Coronary artery (tissue), 2 donors: ENCODE results near the gene AXIN1.
A peak's percentile ranks its signal among the peaks of the same experiment; 100 is the strongest.

ENCODE experiments used
- DNase-seq: peaks from one replicate; pipeline ENCODE4 v3.0.0-alpha.2; 2017; ENCODE audit warnings: low spot score
- H3K27ac ChIP-seq, 2 donors: fragments of 200-600 bp; sonication (generic); one replicate each; pipeline ENCODE4 v1.5.1; 2016 to 2019
- H3K4me3 ChIP-seq: fragments of 200-600 bp; sonication (generic); 2 replicates; pipeline ENCODE4 v1.5.1; 2016; ENCODE audit warnings: mild to moderate bottlenecking, moderate library complexity
- TF ChIP-seq, protein P1 (sequence below): fragments of 200-600 bp; sonication (generic); IDR thresholded peaks from one replicate; pipeline ENCODE4 v1.5.1; 2019; ENCODE audit warnings: antibody characterized with exemption

The AXIN1 gene

GRCh38 chr16:280552-280951 is 72.0 kb downstream of the AXIN1 start, which contains the start of gene ARHGDIG:
ARHGDIG (plus strand) TSS chr16:280591; CDS start chr16:280681, 90 bp downstream.
- no peak for DNase-seq
- Histone ChIP-seq H3K27ac (no peak within 1 kb of the TSS), H3K4me3 (peak within 1 kb of the TSS; percentile 71)
- TF ChIP-seq, protein P1, sequence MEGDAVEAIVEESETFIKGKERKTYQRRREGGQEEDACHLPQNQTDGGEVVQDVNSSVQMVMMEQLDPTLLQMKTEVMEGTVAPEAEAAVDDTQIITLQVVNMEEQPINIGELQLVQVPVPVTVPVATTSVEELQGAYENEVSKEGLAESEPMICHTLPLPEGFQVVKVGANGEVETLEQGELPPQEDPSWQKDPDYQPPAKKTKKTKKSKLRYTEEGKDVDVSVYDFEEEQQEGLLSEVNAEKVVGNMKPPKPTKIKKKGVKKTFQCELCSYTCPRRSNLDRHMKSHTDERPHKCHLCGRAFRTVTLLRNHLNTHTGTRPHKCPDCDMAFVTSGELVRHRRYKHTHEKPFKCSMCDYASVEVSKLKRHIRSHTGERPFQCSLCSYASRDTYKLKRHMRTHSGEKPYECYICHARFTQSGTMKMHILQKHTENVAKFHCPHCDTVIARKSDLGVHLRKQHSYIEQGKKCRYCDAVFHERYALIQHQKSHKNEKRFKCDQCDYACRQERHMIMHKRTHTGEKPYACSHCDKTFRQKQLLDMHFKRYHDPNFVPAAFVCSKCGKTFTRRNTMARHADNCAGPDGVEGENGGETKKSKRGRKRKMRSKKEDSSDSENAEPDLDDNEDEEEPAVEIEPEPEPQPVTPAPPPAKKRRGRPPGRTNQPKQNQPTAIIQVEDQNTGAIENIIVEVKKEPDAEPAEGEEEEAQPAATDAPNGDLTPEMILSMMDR, result no peak

- H3K27ac ChIP-seq, result no peak overlapping the region
- H3K4me3 ChIP-seq, result peak overlapping the region; percentile 71
- DNase-seq, result no peak
- TF ChIP-seq, protein P1, result no peak
Measured at GRCh38 chr16:280005-280460, 72.5 kb downstream of the AXIN1 start.

DNA sequence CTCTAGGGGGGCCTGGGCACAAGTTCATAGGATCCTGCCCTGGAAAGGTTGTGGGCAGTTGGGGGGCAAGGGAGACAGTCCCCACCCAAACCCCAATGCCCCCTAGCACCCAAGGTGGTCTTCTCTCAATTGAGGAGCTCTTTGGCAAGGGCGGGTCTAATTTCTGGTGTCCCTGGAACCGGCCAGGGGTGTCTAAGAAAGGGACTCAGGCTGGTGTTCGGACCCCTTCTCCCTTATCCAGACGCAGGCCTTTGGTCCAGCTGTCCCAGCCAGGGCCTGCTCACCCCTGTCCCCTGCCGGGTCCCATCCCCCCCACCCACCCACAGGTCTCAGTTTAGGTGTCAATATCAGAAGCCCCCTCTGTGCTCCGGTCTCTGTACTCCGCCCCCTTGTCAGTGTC is 73.0 kb downstream of the AXIN1 start:
- no peak for DNase-seq
- H3K27ac ChIP-seq, result no peak overlapping the region
- TF ChIP-seq, protein P1, result no peak
- no peak overlapping the region for H3K4me3 ChIP-seq

DNA sequence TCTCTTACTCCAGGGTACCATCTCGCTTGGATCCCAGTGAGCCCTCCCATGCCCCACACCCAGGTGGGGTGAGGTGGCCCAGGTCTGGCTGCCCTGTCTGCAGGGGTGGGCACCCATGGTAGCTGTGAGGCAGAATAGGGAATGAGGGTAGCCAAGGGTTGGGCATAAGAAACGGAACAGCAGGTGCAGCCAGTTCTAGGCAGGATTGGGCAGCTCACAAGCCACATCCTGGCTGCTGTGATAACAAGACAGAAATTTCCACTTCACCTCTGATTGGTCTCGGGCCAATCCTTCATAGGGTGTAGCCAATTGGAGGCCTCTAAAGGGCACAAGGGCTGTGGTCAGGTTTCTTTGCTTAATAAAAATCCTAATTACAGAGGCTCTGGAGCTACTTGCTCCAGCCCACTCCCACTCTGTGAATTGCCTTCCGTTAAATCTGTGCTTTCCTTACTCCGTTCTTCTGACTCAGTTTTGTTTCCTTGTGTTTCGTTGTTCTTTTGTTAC is 73.6 kb downstream of the AXIN1 start:
- Histone ChIP-seq H3K27ac (no peak overlapping the region), H3K4me3 (no peak overlapping the region)
- TF ChIP-seq, protein P1, result no peak
- DNase-seq, result no peak

DNA sequence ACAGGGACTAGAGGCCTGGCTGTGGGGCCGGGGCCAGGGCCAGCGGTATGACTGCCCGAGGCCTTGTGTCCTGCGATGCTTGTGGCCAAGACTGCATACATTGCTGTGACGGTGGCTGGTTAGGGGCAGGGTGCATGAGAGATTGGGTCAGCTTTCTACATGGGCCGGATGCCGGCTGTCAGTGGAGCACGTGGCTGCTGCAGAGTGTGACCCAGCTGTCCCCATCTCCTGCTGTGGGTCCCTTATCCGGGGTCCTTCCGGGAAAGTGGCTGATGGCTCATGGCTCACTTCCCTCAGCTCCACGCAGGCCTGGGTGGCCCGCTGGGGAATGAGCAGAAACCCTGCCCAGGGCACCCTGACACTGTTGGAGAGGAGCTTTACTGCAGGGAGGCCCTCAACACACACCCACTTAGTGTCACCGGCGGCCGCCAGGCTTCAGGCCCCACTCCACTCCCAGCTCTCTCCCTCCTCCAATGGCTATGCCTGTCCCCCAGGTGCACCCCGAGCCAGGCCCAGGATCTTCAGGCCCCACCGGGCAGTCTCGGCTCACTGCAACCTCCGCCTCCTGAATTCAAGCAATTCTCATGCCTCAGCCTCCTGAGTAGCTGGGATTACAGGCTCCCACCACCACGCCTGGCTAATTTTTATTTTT is 76.0 kb downstream of the AXIN1 start:
- TF ChIP-seq, protein P1, result no peak
- no peak for DNase-seq

DNA sequence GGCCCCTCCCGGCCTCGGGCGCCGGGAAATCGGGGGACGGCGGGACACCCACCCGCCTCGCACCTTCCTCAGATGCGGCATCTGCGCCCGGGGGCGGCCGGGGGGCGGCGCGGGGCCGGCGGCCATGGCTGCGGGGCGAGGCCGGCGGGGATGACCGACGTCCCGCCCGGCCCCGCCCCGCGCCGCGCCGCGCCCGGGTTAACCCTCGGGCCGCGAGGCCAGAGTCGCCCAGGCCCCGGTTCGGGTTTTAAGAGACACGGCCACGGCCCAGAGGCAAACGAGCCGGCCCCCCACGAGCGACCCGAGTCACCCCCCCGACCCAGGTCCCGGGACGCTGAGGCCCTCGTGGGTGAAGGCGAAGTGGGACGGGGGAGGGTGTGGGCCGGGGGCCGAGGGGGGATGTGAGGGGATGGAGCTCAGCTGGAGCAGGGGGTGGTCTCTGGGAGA is 76.7 kb downstream of the AXIN1 start, which contains the start of gene RGS11:
Gene RGS11, minus strand, starts transcription at position 159 of the 447 bp plus-strand sequence. Its CDS starts 33 bp downstream, at position 126.
- DNase-seq, result no peak
- H3K4me3 ChIP-seq, result peak within 1 kb of the TSS; percentile 75
- TF ChIP-seq, protein P1, result no peak
- peak within 1 kb of the TSS in 1 of 2 donors; percentile 57 for H3K27ac ChIP-seq

More for the DNA sequence above, 76.0 kb downstream of the AXIN1 start:
- peak overlapping the region in 1 of 2 donors; percentile 57 for H3K27ac ChIP-seq
- no peak overlapping the region for H3K4me3 ChIP-seq
